SK-N-SH (cell line): ENCODE data around the gene UBXN2A. TPM values are rescaled to one million over a fixed set of nuclear protein-coding genes. Genes with fewer than 3 reads are reported as not detected.

Experiments
- CTCF ChIA-PET: fragments of 300-600, 350-600 bp; formaldehyde crosslinking; extraction: SDS; loops from one replicate; lab custom pipeline; 2021; lab: Yijun Ruan, JAX
- POLR2A ChIA-PET: fragments of 350-600 bp; sonication (Branson Sonifier 250); formaldehyde crosslinking; extraction: SDS; loops from one replicate; lab custom pipeline; 2020; ENCODE audit warnings: antibody characterized with exemption, inconsistent platforms; lab: Yijun Ruan, JAX
- DNase-seq: peaks from one replicate; pipeline ENCODE4 v3.0.0; 2012
- H2AFZ ChIP-seq: fragments of 200-600 bp; sonication (generic); 2 replicates; pipeline ENCODE4 v1.8.1; 2016; ENCODE audit warnings: antibody characterized with exemption, mild to moderate bottlenecking, low read depth
- H3F3A ChIP-seq: fragments of 200-600 bp; sonication (generic); replicated peaks from 2 replicates; pipeline ENCODE3; 2016; ENCODE audit warnings: antibody characterized with exemption, mild to moderate bottlenecking; ENCODE audit not compliant: insufficient read depth
- H3K27ac ChIP-seq, 2 experiments: fragments of 200-500 bp in 1 of 2; fragments of 200-600 bp in 1 of 2; sonication (Bioruptor generic) in 1 of 2; sonication (generic), shearing (Covaris generic) in 1 of 2; 2 replicates each; pipeline versions ENCODE4 v1.5.1 to v1.6.1; 2014 to 2016; ENCODE audit warnings: low read depth in 2 of 2, inconsistent platforms in 1 of 2, low read length in 1 of 2, mild to moderate bottlenecking in 1 of 2, mixed read lengths in 1 of 2
- H3K27me3 ChIP-seq: fragments of 200-600 bp; sonication (generic), shearing (Covaris generic); 2 replicates; pipeline ENCODE4 v1.6.1; 2016; ENCODE audit warnings: mixed run types; ENCODE audit not compliant: insufficient read depth
- H3K36me3 ChIP-seq, 2 experiments: fragments of 200-500 bp in 1 of 2; fragments of 200-600 bp in 1 of 2; sonication (Bioruptor generic) in 1 of 2; sonication (generic) in 1 of 2; replicated peaks in 1 of 2; 2 replicates each; pipeline versions ENCODE3 to v1.5.1; 2014 to 2016; ENCODE audit warnings: low read length in 1 of 2, mild to moderate bottlenecking in 1 of 2; ENCODE audit not compliant: insufficient read depth in 2 of 2, control insufficient read depth in 1 of 2
- H3K4me1 ChIP-seq, 2 experiments: fragments of 200-500 bp in 1 of 2; fragments of 200-600 bp in 1 of 2; sonication (Bioruptor generic) in 1 of 2; sonication (generic), shearing (Covaris generic) in 1 of 2; 2 replicates each; pipeline versions ENCODE4 v1.5.1 to v1.6.1; 2014 to 2016; ENCODE audit warnings: low read depth in 1 of 2, low read length in 1 of 2, mixed run types in 1 of 2; ENCODE audit not compliant: insufficient read depth in 2 of 2, control insufficient read depth in 1 of 2
- H3K4me2 ChIP-seq: fragments of 200-600 bp; sonication (generic), shearing (Covaris generic); 2 replicates; pipeline ENCODE4 v1.6.1; 2017; ENCODE audit warnings: mixed run types
- H3K4me3 ChIP-seq, 2 experiments: fragments of 200-500 bp in 1 of 2; fragments of 200-600 bp in 1 of 2; sonication (Bioruptor generic) in 1 of 2; sonication (generic), shearing (Covaris generic) in 1 of 2; 2 replicates each; pipeline versions ENCODE4 v1.5.1 to v1.8.1; 2014 to 2016; ENCODE audit warnings: low read depth in 2 of 2, inconsistent platforms in 1 of 2, low read length in 1 of 2, mild to moderate bottlenecking in 1 of 2, mixed read lengths in 1 of 2, moderate library complexity in 1 of 2
- H3K79me2 ChIP-seq: fragments of 200-600 bp; sonication (generic); 2 replicates; pipeline ENCODE4 v1.8.1; 2017; ENCODE audit warnings: mild to moderate bottlenecking; ENCODE audit not compliant: insufficient read depth
- H3K9ac ChIP-seq: fragments of 200-600 bp; sonication (generic); 2 replicates; pipeline ENCODE4 v1.6.1; 2017; ENCODE audit warnings: mixed run types
- H3K9me2 ChIP-seq: fragments of 200-600 bp; sonication (generic); 2 replicates; pipeline ENCODE4 v1.6.1; 2017; ENCODE audit warnings: mixed run types
- H3K9me3 ChIP-seq: fragments of 200-600 bp; sonication (generic); 2 replicates; pipeline ENCODE4 v1.6.1; 2017; ENCODE audit warnings: mixed run types, mild to moderate bottlenecking, moderate library complexity
- H4K20me1 ChIP-seq: fragments of 200-600 bp; sonication (generic); 2 replicates; pipeline ENCODE4 v1.6.1; 2017; ENCODE audit warnings: mild to moderate bottlenecking, mixed run types; ENCODE audit not compliant: insufficient read depth
- EP300 ChIP-seq, 2 experiments: IDR thresholded peaks; 2 replicates each; pipeline versions ENCODE4 v1.4.0 to v1.6.1; 2012; ENCODE audit warnings: borderline replicate concordance in 1 of 2, low read depth in 1 of 2, low read length in 1 of 2
- GATA2 ChIP-seq: sonication (generic); formaldehyde crosslinking; IDR thresholded peaks from 2 replicates; pipeline ENCODE4 v1.5.0; 2020; ENCODE audit warnings: mild to moderate bottlenecking, missing genetic modification reagents
- MXI1 ChIP-seq: IDR thresholded peaks from 2 replicates; pipeline ENCODE4 v1.6.1; 2012; ENCODE audit warnings: mild to moderate bottlenecking, low read depth, low read length, improper control_type of control experiment
- NRF1 ChIP-seq: IDR thresholded peaks from 2 replicates; pipeline ENCODE4 v1.6.1; 2012; ENCODE audit warnings: low read depth, mild to moderate bottlenecking, low read length
- SMC3 ChIP-seq: IDR thresholded peaks from 2 replicates; pipeline ENCODE4 v1.6.1; 2012; ENCODE audit warnings: low read depth, low read length, improper control_type of control experiment
- TAF1 ChIP-seq: IDR thresholded peaks from 2 replicates; pipeline ENCODE4 v1.6.1; 2012; ENCODE audit warnings: low read depth, mild to moderate bottlenecking, low read length, moderate library complexity, borderline replicate concordance
- YY1 ChIP-seq: IDR thresholded peaks from 2 replicates; pipeline ENCODE4 v1.4.0; 2012; ENCODE audit warnings: low read depth, mild to moderate bottlenecking
- WGBS: methylation state at CpG from one replicate; pipeline ENCODE4 v1.1.6; 2017; ENCODE audit warnings: low lambda C conversion rate; 5-methylcytosine and 5-hydroxymethylcytosine counted together
- polyA plus RNA-seq, 3 experiments: library from polyadenylated mRNA; depleted of rRNA; stranded (reverse); fragments of >200 nt; gene quantifications; 2 replicates each; pipeline ENCODE4 v1.2.3, GENCODE V29; 2012
- TF ChIP-seq, protein P1 (sequence below): IDR thresholded peaks from 2 replicates; pipeline ENCODE4 v1.4.0; 2012; ENCODE audit warnings: low read depth, borderline replicate concordance
- TF ChIP-seq, protein P2 (sequence below): IDR thresholded peaks from 2 replicates; pipeline ENCODE4 v1.6.1; 2012; ENCODE audit warnings: mild to moderate bottlenecking, low read depth, low read length, moderate library complexity
- TF ChIP-seq, protein P3 (sequence below): fragments of 200-600 bp; sonication (generic); IDR thresholded peaks from 2 replicates; pipeline ENCODE4 v1.6.1; 2017; ENCODE audit warnings: antibody characterized with exemption, mild to moderate bottlenecking, moderate library complexity
- TF ChIP-seq, protein P4 (sequence below): IDR thresholded peaks from 2 replicates; pipeline ENCODE4 v1.4.0; 2012; ENCODE audit warnings: low read depth, borderline replicate concordance

The UBXN2A gene
- polyA plus RNA-seq, 1 of the 3 experiments (the other 2 are of a cell fraction) = 5.8 TPM

DNA sequence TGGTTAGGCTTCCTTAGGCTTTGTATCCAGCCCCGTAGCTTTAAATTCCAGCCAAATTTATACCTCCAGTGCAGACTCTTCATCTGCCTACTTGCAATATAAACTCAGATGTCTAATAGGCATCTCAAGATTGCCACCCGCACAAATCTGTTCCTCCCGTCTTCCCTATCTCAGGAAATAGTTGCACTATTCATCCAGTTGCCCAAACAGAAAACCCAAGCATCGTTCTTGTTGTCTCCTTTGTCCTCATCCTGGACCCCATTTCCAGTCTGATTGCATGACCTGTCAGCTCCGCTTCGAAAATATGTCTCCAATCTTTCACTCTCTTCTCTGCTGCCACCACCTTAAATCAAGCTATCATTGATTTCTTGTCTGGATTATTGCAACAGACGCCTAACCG lies 111.6 kb downstream of the UBXN2A start:
- Histone ChIP-seq H3K27me3 (no peaks in the 10 kb centered on the region), H3K79me2 (peaks cover 3% of the 10 kb centered on the region; the same call in 1 of the 2 replicates), H3K36me3 (peaks cover 0 to 11% of the 10 kb centered on the region in 2 experiments), H3K4me1 (peaks cover 3 to 23% of the 10 kb centered on the region in 2 experiments; a peak in 1 of 4 replicates), H3K4me2 (no peak overlapping the region), H2AFZ (no peak overlapping the region), H3F3A (peaks cover 15% of the 10 kb centered on the region), H4K20me1 (no peaks in the 10 kb centered on the region), H3K9me2 (no peaks in the 10 kb centered on the region), H3K9me3 (no peaks in the 10 kb centered on the region), H3K27ac (no peak overlapping the region), H3K9ac (no peak overlapping the region), H3K4me3 (no peak overlapping the region)
- ChIA-PET POLR2A (interaction anchor here (1.3 kb wide), 1 partner anchor 112 kb away, joined by 3 read pairs; the partner anchor contains the start of gene UBXN2A), CTCF (interaction anchor here (0.5 to 3.9 kb wide), 6 partner anchors 9 to 232 kb away, joined by 3 to 43 read pairs (median 8); partner anchors contain the start of gene TP53I3)
- no peak for DNase-seq
- TF ChIP-seq MXI1 (no peak), TAF1 (no peak), NRF1 (no peak), EP300 (IDR thresholded peaks at IDR 0.05; ENCODE audit: borderline replicate concordance in 1 of 2, low read depth in 1 of 2, low read length in 1 of 2) (no peak), GATA2 (CRISPR knock-in tag) (no peak), SMC3 (no peak), YY1 (no peak)
- TF ChIP-seq, protein P1, sequence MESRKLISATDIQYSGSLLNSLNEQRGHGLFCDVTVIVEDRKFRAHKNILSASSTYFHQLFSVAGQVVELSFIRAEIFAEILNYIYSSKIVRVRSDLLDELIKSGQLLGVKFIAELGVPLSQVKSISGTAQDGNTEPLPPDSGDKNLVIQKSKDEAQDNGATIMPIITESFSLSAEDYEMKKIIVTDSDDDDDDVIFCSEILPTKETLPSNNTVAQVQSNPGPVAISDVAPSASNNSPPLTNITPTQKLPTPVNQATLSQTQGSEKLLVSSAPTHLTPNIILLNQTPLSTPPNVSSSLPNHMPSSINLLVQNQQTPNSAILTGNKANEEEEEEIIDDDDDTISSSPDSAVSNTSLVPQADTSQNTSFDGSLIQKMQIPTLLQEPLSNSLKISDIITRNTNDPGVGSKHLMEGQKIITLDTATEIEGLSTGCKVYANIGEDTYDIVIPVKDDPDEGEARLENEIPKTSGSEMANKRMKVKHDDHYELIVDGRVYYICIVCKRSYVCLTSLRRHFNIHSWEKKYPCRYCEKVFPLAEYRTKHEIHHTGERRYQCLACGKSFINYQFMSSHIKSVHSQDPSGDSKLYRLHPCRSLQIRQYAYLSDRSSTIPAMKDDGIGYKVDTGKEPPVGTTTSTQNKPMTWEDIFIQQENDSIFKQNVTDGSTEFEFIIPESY = no peak
- TF ChIP-seq, protein P2, sequence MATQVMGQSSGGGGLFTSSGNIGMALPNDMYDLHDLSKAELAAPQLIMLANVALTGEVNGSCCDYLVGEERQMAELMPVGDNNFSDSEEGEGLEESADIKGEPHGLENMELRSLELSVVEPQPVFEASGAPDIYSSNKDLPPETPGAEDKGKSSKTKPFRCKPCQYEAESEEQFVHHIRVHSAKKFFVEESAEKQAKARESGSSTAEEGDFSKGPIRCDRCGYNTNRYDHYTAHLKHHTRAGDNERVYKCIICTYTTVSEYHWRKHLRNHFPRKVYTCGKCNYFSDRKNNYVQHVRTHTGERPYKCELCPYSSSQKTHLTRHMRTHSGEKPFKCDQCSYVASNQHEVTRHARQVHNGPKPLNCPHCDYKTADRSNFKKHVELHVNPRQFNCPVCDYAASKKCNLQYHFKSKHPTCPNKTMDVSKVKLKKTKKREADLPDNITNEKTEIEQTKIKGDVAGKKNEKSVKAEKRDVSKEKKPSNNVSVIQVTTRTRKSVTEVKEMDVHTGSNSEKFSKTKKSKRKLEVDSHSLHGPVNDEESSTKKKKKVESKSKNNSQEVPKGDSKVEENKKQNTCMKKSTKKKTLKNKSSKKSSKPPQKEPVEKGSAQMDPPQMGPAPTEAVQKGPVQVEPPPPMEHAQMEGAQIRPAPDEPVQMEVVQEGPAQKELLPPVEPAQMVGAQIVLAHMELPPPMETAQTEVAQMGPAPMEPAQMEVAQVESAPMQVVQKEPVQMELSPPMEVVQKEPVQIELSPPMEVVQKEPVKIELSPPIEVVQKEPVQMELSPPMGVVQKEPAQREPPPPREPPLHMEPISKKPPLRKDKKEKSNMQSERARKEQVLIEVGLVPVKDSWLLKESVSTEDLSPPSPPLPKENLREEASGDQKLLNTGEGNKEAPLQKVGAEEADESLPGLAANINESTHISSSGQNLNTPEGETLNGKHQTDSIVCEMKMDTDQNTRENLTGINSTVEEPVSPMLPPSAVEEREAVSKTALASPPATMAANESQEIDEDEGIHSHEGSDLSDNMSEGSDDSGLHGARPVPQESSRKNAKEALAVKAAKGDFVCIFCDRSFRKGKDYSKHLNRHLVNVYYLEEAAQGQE = no peak
- TF ChIP-seq, protein P3, sequence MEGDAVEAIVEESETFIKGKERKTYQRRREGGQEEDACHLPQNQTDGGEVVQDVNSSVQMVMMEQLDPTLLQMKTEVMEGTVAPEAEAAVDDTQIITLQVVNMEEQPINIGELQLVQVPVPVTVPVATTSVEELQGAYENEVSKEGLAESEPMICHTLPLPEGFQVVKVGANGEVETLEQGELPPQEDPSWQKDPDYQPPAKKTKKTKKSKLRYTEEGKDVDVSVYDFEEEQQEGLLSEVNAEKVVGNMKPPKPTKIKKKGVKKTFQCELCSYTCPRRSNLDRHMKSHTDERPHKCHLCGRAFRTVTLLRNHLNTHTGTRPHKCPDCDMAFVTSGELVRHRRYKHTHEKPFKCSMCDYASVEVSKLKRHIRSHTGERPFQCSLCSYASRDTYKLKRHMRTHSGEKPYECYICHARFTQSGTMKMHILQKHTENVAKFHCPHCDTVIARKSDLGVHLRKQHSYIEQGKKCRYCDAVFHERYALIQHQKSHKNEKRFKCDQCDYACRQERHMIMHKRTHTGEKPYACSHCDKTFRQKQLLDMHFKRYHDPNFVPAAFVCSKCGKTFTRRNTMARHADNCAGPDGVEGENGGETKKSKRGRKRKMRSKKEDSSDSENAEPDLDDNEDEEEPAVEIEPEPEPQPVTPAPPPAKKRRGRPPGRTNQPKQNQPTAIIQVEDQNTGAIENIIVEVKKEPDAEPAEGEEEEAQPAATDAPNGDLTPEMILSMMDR = no peak
- TF ChIP-seq, protein P4, sequence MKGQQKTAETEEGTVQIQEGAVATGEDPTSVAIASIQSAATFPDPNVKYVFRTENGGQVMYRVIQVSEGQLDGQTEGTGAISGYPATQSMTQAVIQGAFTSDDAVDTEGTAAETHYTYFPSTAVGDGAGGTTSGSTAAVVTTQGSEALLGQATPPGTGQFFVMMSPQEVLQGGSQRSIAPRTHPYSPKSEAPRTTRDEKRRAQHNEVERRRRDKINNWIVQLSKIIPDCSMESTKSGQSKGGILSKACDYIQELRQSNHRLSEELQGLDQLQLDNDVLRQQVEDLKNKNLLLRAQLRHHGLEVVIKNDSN = no peak
- WGBS = 93% methylated on average over 8 of the region's 8 CpGs
